NCI-H69 (cell line): Measurements from ENCODE around the gene HOXA11.

Source experiments
- DNase-seq: peaks from one replicate; lab custom pipeline; 2025; lab: John Stamatoyannopoulos, UW

Gene HOXA11

DNA sequence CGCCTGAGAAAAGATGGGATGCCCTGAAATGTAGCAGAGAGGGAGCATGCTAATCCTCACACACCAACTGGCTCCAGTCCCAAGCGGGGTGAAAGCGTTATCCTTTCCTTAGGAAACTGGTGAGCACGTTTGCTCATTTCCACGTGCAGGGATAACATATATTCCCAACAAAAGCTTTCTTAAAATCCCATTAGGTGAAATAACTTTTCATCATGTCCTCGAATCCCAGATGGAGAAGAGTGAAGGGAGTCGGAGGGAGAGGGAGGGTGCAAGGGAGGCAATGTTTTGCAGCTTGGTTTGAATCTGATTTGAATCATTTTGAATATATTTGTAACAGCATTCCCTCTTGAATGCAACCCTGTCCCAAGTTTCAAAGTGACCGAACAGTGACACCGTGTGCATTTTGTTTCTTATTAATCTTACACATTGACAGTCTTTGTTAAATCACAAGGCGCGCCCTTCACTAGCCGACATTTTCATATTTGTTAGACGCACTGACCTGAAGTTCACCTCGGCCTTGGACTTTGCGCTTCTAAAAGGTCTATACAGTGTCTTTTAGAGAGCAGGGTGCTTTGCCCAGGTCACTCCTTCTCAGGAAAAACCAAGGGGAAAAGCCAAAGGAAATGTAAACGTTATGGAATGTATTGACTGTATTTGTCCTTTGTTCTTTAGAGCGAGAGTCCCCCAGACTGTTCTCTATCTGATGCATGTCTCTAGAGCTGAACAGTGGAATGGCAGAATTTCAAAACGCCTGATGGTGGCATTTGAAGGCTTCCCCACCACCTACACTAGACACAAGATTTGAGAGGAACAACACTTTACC, 51.4 kb downstream of the HOXA11 start:
- peak; percentile 30 for DNase-seq

DNA sequence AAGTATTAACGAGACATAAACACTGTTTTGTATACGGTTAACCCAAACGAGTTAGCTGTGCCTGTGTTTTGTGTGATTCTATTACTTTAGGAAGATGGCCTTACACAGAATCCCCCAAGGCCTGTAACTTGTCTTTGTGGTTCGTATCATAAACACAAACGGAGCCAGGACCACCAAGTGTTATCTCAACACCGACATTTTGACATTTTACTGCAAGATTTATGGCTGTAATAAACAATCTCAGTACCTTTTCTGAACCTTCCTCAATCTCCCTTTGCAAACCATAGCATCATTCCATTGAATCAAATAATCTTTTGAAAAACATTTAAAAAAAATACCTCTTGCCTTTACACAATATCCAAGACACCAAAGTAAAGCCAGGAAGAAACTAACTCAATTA, 52.1 kb downstream of the HOXA11 start:
- no peak for DNase-seq

DNA sequence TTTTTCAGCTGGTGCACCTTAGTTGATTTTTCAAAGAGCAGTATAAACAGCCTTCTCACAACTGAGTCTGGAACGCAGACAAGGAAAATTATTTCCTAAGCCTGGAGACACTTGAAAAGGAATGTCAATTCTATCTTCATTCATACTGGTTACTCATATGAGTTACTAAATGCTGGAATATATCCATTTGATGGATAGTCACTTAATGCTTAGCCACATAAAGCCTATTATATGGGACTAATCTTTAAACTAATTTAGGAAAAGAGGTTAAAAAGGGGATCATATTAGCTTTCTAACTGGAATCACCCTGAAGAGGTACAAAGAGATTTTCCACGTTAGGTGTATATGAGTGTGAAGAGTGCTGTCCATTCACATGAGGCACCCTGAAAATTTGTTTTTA, 52.8 kb downstream of the HOXA11 start:
- DNase-seq, result no peak

DNA sequence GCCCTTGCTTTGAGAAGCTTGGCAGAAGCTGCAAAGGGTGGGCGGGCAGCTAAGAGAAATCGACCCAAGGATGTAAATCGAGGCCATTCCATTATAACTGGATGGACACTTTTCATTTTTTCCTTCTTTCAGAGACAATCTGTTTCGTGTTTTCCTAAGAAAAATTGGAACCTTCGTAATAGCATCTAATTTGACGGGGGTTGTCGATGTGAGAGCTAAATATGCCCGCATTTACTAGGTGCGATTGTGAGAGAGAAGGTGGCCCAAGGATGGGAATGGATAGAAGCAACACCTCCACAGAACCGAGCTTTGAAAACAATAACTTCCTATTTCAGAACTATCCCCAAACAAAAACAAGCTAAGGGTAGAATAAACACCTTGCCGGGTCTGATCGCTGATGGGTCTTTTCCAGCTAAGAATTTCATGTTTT, 53.6 kb downstream of the HOXA11 start:
- DNase-seq, result no peak
